Neural cell (in vitro differentiated cells): ENCODE measurements around the gene HPX.

ENCODE experiments used
- EP300 ChIP-seq: fragments of 450-650 bp; conservative IDR thresholded peaks from 2 replicates; pipeline ENCODE4 v1.6.1; 2014; ENCODE audit warnings: antibody characterized with exemption, mild to moderate bottlenecking, moderate library complexity; ENCODE audit not compliant: poor library complexity, severe bottlenecking
- TF ChIP-seq, protein P1 (sequence below): fragments of 450-650 bp; IDR thresholded peaks from 2 replicates; pipeline ENCODE4 v1.5.1; 2014; ENCODE audit warnings: antibody characterized with exemption, mild to moderate bottlenecking, moderate library complexity; ENCODE audit not compliant: poor library complexity, severe bottlenecking

DNA sequence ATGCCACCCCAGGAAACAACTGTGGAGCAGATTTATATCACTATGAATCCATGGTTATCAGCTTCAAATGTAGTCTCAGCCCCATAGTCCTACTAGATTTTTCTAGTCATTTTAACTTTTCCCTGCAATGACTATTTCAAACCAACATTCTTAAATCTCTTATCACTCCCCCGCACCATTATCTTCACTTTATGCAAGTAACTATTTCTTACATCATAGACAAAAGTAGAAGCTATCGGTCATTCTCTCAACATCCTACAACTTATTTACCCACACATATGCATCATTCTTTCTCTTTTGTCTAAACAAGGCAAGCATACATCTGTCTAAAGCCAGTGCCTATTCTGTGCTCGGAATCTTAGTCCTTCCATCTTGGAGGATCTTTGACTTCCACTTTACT lies 44.9 kb upstream of the HPX start:
- TF ChIP-seq, protein P1, sequence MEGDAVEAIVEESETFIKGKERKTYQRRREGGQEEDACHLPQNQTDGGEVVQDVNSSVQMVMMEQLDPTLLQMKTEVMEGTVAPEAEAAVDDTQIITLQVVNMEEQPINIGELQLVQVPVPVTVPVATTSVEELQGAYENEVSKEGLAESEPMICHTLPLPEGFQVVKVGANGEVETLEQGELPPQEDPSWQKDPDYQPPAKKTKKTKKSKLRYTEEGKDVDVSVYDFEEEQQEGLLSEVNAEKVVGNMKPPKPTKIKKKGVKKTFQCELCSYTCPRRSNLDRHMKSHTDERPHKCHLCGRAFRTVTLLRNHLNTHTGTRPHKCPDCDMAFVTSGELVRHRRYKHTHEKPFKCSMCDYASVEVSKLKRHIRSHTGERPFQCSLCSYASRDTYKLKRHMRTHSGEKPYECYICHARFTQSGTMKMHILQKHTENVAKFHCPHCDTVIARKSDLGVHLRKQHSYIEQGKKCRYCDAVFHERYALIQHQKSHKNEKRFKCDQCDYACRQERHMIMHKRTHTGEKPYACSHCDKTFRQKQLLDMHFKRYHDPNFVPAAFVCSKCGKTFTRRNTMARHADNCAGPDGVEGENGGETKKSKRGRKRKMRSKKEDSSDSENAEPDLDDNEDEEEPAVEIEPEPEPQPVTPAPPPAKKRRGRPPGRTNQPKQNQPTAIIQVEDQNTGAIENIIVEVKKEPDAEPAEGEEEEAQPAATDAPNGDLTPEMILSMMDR = no peak
- no peak for TF ChIP-seq EP300
